Astrocyte of the spinal cord (primary cell): ENCODE data around the gene TBC1D1.
A peak's percentile ranks its signal among the peaks of the same experiment; 100 is the strongest.

Source experiments
- DNase-seq: peaks from one replicate; pipeline ENCODE4 v3.0.0; 2011; ENCODE audit warnings: low read depth, low spot score
- H3K4me3 ChIP-seq: 2 replicates; pipeline ENCODE4 v1.5.1; 2011; ENCODE audit warnings: low read depth, mild to moderate bottlenecking, low read length, moderate library complexity
- in situ Hi-C: cut with HindIII; loops from 2 replicates; pipeline ENCODE4 v1.10.0; 2017; ENCODE audit warnings: low sequenced_read_pairs
- TF ChIP-seq, protein P1 (sequence below): IDR thresholded peaks from 2 replicates; pipeline ENCODE4 v1.5.1; 2012; ENCODE audit warnings: low read depth, mild to moderate bottlenecking, low read length, inconsistent platforms

TBC1D1 gene

DNA sequence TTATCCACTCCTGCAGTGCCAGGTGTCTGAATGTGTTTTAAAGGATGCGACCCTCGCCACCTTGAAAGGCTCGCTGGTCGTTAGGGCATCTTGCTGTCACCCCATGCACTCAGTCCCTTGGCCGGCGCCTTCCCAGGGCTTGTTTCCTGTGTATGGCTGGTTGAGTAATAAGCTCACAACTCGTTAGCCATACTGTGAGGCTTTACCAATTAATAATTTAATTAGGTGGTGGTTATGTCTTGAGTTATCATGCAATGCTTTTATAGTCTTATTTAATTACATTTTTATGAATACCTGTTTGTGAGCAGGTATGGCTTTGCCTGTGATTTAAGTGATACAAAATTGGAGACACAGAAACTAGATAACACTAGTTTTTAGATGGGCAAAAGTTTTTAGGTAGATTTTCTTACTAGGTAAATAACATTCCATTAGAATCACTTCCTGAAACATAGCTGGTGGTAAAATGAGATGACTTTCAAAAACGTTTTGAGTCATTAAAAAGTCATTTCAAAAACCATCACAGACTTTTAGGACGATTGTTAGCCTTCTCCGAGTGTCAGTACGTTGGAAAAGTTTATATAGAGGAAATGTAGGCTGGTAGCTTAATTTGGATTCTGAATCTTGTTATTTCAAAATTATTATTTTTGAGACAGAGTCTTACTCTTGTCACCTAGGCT lies 87.5 kb downstream of the TBC1D1 start:
- H3K4me3 ChIP-seq = peak overlapping the region; percentile 62
- DNase-seq = peak; percentile 34
- TF ChIP-seq, protein P1, sequence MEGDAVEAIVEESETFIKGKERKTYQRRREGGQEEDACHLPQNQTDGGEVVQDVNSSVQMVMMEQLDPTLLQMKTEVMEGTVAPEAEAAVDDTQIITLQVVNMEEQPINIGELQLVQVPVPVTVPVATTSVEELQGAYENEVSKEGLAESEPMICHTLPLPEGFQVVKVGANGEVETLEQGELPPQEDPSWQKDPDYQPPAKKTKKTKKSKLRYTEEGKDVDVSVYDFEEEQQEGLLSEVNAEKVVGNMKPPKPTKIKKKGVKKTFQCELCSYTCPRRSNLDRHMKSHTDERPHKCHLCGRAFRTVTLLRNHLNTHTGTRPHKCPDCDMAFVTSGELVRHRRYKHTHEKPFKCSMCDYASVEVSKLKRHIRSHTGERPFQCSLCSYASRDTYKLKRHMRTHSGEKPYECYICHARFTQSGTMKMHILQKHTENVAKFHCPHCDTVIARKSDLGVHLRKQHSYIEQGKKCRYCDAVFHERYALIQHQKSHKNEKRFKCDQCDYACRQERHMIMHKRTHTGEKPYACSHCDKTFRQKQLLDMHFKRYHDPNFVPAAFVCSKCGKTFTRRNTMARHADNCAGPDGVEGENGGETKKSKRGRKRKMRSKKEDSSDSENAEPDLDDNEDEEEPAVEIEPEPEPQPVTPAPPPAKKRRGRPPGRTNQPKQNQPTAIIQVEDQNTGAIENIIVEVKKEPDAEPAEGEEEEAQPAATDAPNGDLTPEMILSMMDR = no peak
- in situ Hi-C loops = no loop called here

DNA sequence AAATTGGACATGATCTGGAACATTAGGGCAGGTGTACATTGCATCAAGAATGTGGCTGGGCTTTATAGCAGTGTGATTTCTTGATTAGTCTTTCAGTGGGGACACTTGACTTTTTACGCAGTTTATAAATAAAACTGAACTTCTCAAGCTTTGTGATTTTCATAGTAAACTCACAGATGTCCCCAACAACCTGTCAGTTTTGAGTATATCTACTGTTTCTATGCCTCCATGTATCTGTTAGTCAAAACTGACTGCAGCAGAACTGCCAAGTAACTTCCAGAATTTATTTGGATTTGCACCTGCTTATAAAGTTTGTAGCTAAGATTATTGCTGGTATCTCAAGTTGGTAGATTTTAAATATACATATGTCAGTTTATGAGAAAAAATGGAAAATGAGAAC lies 89.4 kb downstream of the TBC1D1 start:
- TF ChIP-seq, protein P1 = no peak
- DNase-seq = no peak
- in situ Hi-C loops = no loop called here
- H3K4me3 ChIP-seq = no peak overlapping the region

DNA sequence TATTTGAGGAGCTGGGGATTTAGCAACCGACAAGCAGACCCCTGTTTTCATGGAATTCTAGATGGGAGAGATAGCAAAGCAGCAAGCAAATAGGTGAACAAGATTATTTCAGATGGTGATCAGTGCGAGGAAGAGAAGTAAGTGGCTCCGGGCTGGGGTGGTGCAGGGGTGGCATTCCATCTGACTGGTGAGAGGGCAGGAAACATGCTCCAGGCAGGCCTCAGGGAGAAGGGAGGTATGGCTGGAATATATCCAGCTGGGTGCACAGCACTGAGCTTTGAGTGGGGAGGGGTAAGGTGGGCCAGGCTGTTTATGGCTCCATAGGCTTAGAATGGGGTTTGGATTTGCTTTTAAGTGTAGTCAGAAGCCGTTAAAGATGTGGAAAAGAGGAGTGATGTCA lies 90.5 kb downstream of the TBC1D1 start:
- no peak overlapping the region for H3K4me3 ChIP-seq
- in situ Hi-C loops = no loop called here

GRCh38 chr4:37981844-37982720 lies 91.2 kb downstream of the TBC1D1 start:
- in situ Hi-C loops = no loop called here
- H3K4me3 ChIP-seq = no peak overlapping the region
- TF ChIP-seq, protein P1 = no peak
- peak; percentile 33 for DNase-seq

More for the DNA sequence above, 90.5 kb downstream of the TBC1D1 start:
- TF ChIP-seq, protein P1 = no peak
- no peak for DNase-seq

DNA sequence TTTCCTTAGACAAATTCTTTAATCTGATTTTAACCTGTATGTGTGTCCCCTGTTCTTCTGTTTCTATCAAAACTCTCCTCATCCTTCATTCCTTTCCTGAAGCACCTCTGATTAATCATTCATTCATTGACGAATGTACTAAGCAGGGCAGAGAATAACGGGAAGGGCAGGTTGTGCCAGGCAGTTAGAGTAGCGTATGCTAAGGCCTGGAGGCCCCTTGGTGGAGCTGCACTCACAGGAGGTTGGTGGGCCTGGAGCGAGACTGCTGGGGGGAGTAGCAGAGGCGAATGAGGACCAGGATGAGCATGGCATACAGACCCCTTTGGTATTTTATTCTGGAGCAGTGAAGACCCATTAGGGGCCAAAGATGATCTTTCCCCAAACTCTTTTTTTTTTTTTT lies 91.9 kb downstream of the TBC1D1 start:
- H3K4me3 ChIP-seq = no peak overlapping the region
- TF ChIP-seq, protein P1 = no peak
- in situ Hi-C loops = no loop called here
- no peak for DNase-seq

DNA sequence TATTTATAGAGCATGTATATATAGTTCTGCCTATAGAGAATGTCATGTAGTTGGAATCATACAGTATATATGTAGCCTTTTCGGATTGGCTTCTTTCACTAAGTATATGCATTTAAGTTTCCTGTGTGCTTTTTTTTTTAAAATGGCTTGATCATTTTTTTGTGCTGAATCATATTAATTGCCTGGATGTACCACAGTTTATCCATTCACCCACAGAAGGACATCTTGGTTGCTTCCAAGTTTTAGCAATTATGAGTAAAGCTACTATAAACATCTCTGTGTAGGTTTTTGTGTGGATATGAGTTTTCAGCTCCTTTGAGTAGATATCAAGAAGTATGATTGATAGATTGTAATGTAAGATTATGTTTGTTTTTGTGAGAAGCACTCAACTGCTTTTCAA lies 93.1 kb downstream of the TBC1D1 start:
- no peak for DNase-seq
- TF ChIP-seq, protein P1 = no peak
- in situ Hi-C loops = no loop called here
- no peak overlapping the region for H3K4me3 ChIP-seq
